ENCODE measurements around the gene MISP. TPM values are rescaled to one million over a fixed set of nuclear protein-coding genes. Genes with fewer than 3 reads are reported as not detected.

MISP gene
- polyA plus RNA-seq, 1 of the 3 experiments (the other 2 are of a cell fraction) = 0.08 TPM

- H3K4me2 ChIP-seq = no peak overlapping the region
- H3F3A ChIP-seq (replicated peaks; ENCODE audit: insufficient read depth) = peaks cover 2% of the 10 kb centered on the region
- CTCF ChIA-PET = no interaction called here
- H3K4me3 ChIP-seq (ENCODE audit: low read depth in 2 of 2, low read length in 1 of 2) = no peak overlapping the region
- peaks cover 0 to 15% of the 10 kb centered on the region in 2 experiments; a peak in 1 of 4 replicates for H3K4me1 ChIP-seq (ENCODE audit: control insufficient read depth in 1 of 2, insufficient read depth in 2 of 2, low read depth in 1 of 2, low read length in 1 of 2)
- peak overlapping the region in 1 of 2 experiments; percentile 43; a peak in 1 of 4 replicates for H3K27ac ChIP-seq (ENCODE audit: low read depth in 2 of 2, low read length in 1 of 2)
- no peaks in the 10 kb centered on the region for H3K9me3 ChIP-seq
- no peaks in the 10 kb centered on the region for H4K20me1 ChIP-seq (ENCODE audit: insufficient read depth)
- no peak overlapping the region for H2AFZ ChIP-seq (ENCODE audit: low read depth)
- H3K36me3 ChIP-seq (replicated peaks in 1 of 2; ENCODE audit: control insufficient read depth in 1 of 2, insufficient read depth in 2 of 2, low read length in 1 of 2) = no peaks in the 10 kb centered on the region
- POLR2A ChIA-PET = no interaction called here
- no peaks in the 10 kb centered on the region for H3K9me2 ChIP-seq
- no peak for DNase-seq
- H3K9ac ChIP-seq = no peak overlapping the region
- WGBS (ENCODE audit: low lambda C conversion rate) = 64% methylated on average over 13 of the region's 33 CpGs
- TF ChIP-seq IRF3 (IDR thresholded peaks at IDR 0.05; ENCODE audit: low read depth, low read length) (no peak), ZBTB33 (IDR thresholded peaks at IDR 0.05; ENCODE audit: borderline replicate concordance, low read depth) (no peak), TEAD4 (IDR thresholded peaks at IDR 0.05; ENCODE audit: borderline replicate concordance, insufficient read depth) (no peak), CHD2 (IDR thresholded peaks at IDR 0.05; ENCODE audit: low read length, partially characterized antibody) (no peak), USF2 (IDR thresholded peaks at IDR 0.05; ENCODE audit: borderline replicate concordance, low read depth, low read length) (no peak), EZH2phosphoT487 (IDR thresholded peaks at IDR 0.05; ENCODE audit: borderline replicate concordance, low read depth) (no peak), FOXM1 (IDR thresholded peaks at IDR 0.05; ENCODE audit: low read depth) (no peak), NFIC (IDR thresholded peaks at IDR 0.05; ENCODE audit: borderline replicate concordance) (no peak), FOXJ3 (CRISPR knock-in tag; IDR thresholded peaks at IDR 0.05) (no peak), JUND (IDR thresholded peaks at IDR 0.05) (no peak)
- no peaks in the 10 kb centered on the region for H3K27me3 ChIP-seq (ENCODE audit: insufficient read depth)
- no peaks in the 10 kb centered on the region for H3K79me2 ChIP-seq (ENCODE audit: insufficient read depth)
Observed at GRCh38 chr19:788983-789700, 38.2 kb downstream of the MISP start.

GRCh38 chr19:789701-790060, 38.8 kb downstream of the MISP start:
- Histone ChIP-seq H3K27me3 (ENCODE audit: insufficient read depth) (no peaks in the 10 kb centered on the region), H3F3A (replicated peaks; ENCODE audit: insufficient read depth) (peaks cover 4% of the 10 kb centered on the region), H3K4me3 (ENCODE audit: low read depth in 2 of 2, low read length in 1 of 2) (no peak overlapping the region), H3K9me2 (no peaks in the 10 kb centered on the region), H3K36me3 (replicated peaks in 1 of 2; ENCODE audit: control insufficient read depth in 1 of 2, insufficient read depth in 2 of 2, low read length in 1 of 2) (no peaks in the 10 kb centered on the region), H2AFZ (ENCODE audit: low read depth) (no peak overlapping the region), H3K9ac (no peak overlapping the region), H4K20me1 (ENCODE audit: insufficient read depth) (no peaks in the 10 kb centered on the region), H3K27ac (ENCODE audit: low read depth in 2 of 2, low read length in 1 of 2) (no peak overlapping the region; a peak in 1 of 4 replicates), H3K9me3 (no peaks in the 10 kb centered on the region), H3K79me2 (ENCODE audit: insufficient read depth) (no peaks in the 10 kb centered on the region), H3K4me1 (ENCODE audit: control insufficient read depth in 1 of 2, insufficient read depth in 2 of 2, low read depth in 1 of 2, low read length in 1 of 2) (peaks cover 0 to 15% of the 10 kb centered on the region in 2 experiments; a peak in 1 of 4 replicates), H3K4me2 (no peak overlapping the region)
- WGBS (ENCODE audit: low lambda C conversion rate) = 98% methylated on average over 7 of the region's 9 CpGs
- CTCF ChIA-PET = no interaction called here
- TF ChIP-seq NFIC (IDR thresholded peaks at IDR 0.05; ENCODE audit: borderline replicate concordance) = no peak
- no peak for TF ChIP-seq REST (IDR thresholded peaks at IDR 0.05; ENCODE audit: low read depth, low read length)
- TF ChIP-seq EP300 (IDR thresholded peaks at IDR 0.05; ENCODE audit: borderline replicate concordance in 1 of 2, low read depth in 1 of 2, low read length in 1 of 2) = no peak
- no peak for TF ChIP-seq USF1 (IDR thresholded peaks at IDR 0.05; ENCODE audit: borderline replicate concordance, low read depth)
- no peak for TF ChIP-seq CHD2 (IDR thresholded peaks at IDR 0.05; ENCODE audit: low read length, partially characterized antibody)
- no peak for DNase-seq
- POLR2A ChIA-PET = no interaction called here

Data from SK-N-SH (cell line).